Trophoblast cell (in vitro differentiated cells and primary cell): ENCODE results near the gene IDH3G.
A peak's percentile ranks its signal among the peaks of the same experiment; 100 is the strongest.
"Not testable (repeated sequence)": the region's sequence is repeated elsewhere in the genome, so short reads cannot be mapped to it uniquely, and the experiment has no call there.

Experiments used
- DNase-seq, 2 donors: peaks; one replicate each; pipeline ENCODE4 v3.0.0-alpha.2; 2016
- H2AFZ ChIP-seq: 2 replicates; pipeline ENCODE4 v1.6.1; 2013; ENCODE audit warnings: low read length, moderate library complexity, mild to moderate bottlenecking; ENCODE audit not compliant: insufficient read depth, poor library complexity
- H2AK5ac ChIP-seq: 2 replicates; pipeline ENCODE4 v1.6.1; 2013; ENCODE audit warnings: mild to moderate bottlenecking, low read length
- H2BK120ac ChIP-seq: 2 replicates; pipeline ENCODE4 v1.6.1; 2013; ENCODE audit warnings: low read length, mild to moderate bottlenecking, moderate library complexity; ENCODE audit not compliant: insufficient read depth, poor library complexity
- H2BK12ac ChIP-seq: 2 replicates; pipeline ENCODE4 v1.6.1; 2013; ENCODE audit warnings: mild to moderate bottlenecking, low read length, moderate library complexity
- H2BK5ac ChIP-seq: 2 replicates; pipeline ENCODE4 v1.6.1; 2013; ENCODE audit warnings: low read length, low read depth, moderate library complexity, mild to moderate bottlenecking; ENCODE audit not compliant: poor library complexity
- H3K14ac ChIP-seq: 2 replicates; pipeline ENCODE4 v1.6.1; 2013; ENCODE audit warnings: mild to moderate bottlenecking, low read length
- H3K18ac ChIP-seq: 2 replicates; pipeline ENCODE4 v1.6.1; 2013; ENCODE audit warnings: mild to moderate bottlenecking, low read length
- H3K23ac ChIP-seq: 2 replicates; pipeline ENCODE4 v1.6.1; 2013; ENCODE audit warnings: low read length
- H3K27ac ChIP-seq: 2 replicates; pipeline ENCODE4 v1.5.1; 2013; ENCODE audit warnings: low read depth, mild to moderate bottlenecking, inconsistent platforms, low read length, moderate library complexity
- H3K27me3 ChIP-seq: 2 replicates; pipeline ENCODE4 v1.6.1; 2013; ENCODE audit warnings: inconsistent platforms, mild to moderate bottlenecking, low read length, moderate library complexity; ENCODE audit not compliant: insufficient read depth
- H3K36me3 ChIP-seq, 2 experiments: 1 replicate in 1 of 2; 2 replicates in 1 of 2; pipeline ENCODE4 v1.6.1; 2013; ENCODE audit warnings: low read length in 2 of 2, mild to moderate bottlenecking in 2 of 2, moderate library complexity in 1 of 2; ENCODE audit not compliant: insufficient read depth in 2 of 2, control insufficient read depth in 1 of 2
- H3K4ac ChIP-seq: 2 replicates; pipeline ENCODE4 v1.6.1; 2013; ENCODE audit warnings: low read depth, mild to moderate bottlenecking, low read length, moderate library complexity
- H3K4me1 ChIP-seq, 2 experiments: 1 replicate in 1 of 2; 2 replicates in 1 of 2; pipeline ENCODE4 v1.6.1; 2013; ENCODE audit warnings: low read length in 2 of 2, mild to moderate bottlenecking in 2 of 2, moderate library complexity in 1 of 2; ENCODE audit not compliant: insufficient read depth in 2 of 2, control insufficient read depth in 1 of 2
- H3K4me2 ChIP-seq: 2 replicates; pipeline ENCODE4 v1.6.1; 2013; ENCODE audit warnings: inconsistent platforms, mild to moderate bottlenecking, low read length, moderate library complexity
- H3K4me3 ChIP-seq: 2 replicates; pipeline ENCODE4 v1.5.1; 2013; ENCODE audit warnings: mild to moderate bottlenecking, low read depth, low read length, inconsistent platforms
- H3K79me1 ChIP-seq: one replicate; pipeline ENCODE4 v1.6.1; 2013; ENCODE audit warnings: low read length
- H3K79me2 ChIP-seq: 2 replicates; pipeline ENCODE4 v1.6.1; 2013; ENCODE audit warnings: low read length, mild to moderate bottlenecking; ENCODE audit not compliant: control insufficient read depth, insufficient read depth, poor library complexity
- H3K9ac ChIP-seq: 2 replicates; pipeline ENCODE4 v1.6.1; 2013; ENCODE audit warnings: mild to moderate bottlenecking, low read length
- H3K9me3 ChIP-seq: 2 replicates; pipeline ENCODE4 v1.6.1; 2013; ENCODE audit warnings: low read depth, mild to moderate bottlenecking, control low read depth, inconsistent platforms, low read length; ENCODE audit not compliant: insufficient read depth
- H4K12ac ChIP-seq: 2 replicates; pipeline ENCODE4 v1.6.1; 2013; ENCODE audit warnings: low read depth, mild to moderate bottlenecking, low read length, moderate library complexity
- H4K8ac ChIP-seq: 2 replicates; pipeline ENCODE4 v1.6.1; 2013; ENCODE audit warnings: low read depth, mild to moderate bottlenecking, low read length, moderate library complexity
- H4K91ac ChIP-seq: one replicate; pipeline ENCODE4 v1.6.1; 2013; ENCODE audit warnings: low read depth, mild to moderate bottlenecking, low read length, moderate library complexity
- WGBS: extraction: QIAGEN DNeasy Blood & Tissue Kit; methylation state at CpG from one replicate; pipeline ENCODE4 v1.1.7; 2013; ENCODE audit warnings: missing lambda C conversion rate; ENCODE audit not compliant: insufficient read length, insufficient coverage; ENCODE audit errors: extremely low coverage; 5-methylcytosine and 5-hydroxymethylcytosine counted together

IDH3G gene

DNA sequence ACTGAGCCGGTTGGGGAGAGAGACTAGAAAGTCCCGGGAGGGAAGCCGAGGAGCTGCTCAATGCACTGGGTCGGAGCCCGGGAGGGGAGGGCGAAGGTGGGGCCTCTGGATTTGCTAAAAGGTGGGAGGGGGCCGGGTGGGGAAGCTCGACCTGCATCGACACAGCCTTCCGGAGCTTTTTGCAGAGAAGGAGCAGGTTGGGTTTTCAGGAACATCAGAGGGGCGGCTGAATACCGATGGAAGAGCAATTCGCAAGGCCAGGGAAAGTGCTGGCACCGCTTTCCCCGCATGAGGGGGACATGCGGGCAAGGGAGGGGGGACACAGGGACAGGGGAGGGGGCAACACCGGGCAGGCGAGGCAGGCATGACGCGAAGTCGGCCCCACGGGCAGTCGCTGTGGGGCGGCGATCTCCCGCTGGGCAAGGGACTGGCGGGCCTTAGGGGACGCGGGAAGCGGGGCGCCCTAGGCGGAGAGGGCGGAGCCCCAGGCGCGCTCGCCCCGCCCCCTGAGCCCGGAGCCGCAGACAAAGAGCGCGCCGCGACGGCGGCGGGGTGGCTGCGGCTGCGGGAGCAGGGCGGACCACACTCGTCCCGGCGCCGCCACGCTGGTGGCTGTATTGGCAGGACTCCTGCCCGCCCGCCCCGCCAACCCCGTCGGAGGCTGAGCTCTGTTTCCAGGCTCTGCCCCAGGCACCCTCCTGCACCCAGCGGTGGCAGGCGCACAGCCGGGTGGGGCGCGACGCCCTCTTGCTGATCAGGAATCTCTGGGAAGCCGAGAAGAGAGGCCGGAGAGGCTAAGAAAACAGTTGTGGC lies 24.6 kb upstream of the IDH3G start:
- peaks cover 4% of the 10 kb centered on the region for H3K79me2 ChIP-seq
- peak overlapping the region; percentile 66 for H2AFZ ChIP-seq
- H3K14ac ChIP-seq = peak overlapping the region; percentile 64
- no peaks in the 10 kb centered on the region for H3K9me3 ChIP-seq
- H3K23ac ChIP-seq = no peak overlapping the region
- peaks cover 0 to 7% of the 10 kb centered on the region in 2 experiments for H3K4me1 ChIP-seq
- peaks cover 8% of the 10 kb centered on the region for H3K79me1 ChIP-seq
- peak overlapping the region; percentile 68 for H3K4me2 ChIP-seq
- H3K36me3 ChIP-seq = no peaks in the 10 kb centered on the region
- H2BK12ac ChIP-seq = no peak overlapping the region
- H3K4me3 ChIP-seq = peak overlapping the region; percentile 64
- peak overlapping the region; percentile 77 for H2BK120ac ChIP-seq
- H4K12ac ChIP-seq = peak overlapping the region; percentile 89
- H4K91ac ChIP-seq = peak overlapping the region; percentile 79
- WGBS = no CpG with 5 or more reads among the region's 67 CpGs
- no peaks in the 10 kb centered on the region for H3K27me3 ChIP-seq
- DNase-seq = peak in 1 of 2 donors; percentile 24
- no peak overlapping the region for H2BK5ac ChIP-seq
- peak overlapping the region; percentile 31 for H2AK5ac ChIP-seq
- H3K27ac ChIP-seq = no peak overlapping the region
- peak overlapping the region; percentile 44 for H3K4ac ChIP-seq
- H3K9ac ChIP-seq = no peak overlapping the region
- peak overlapping the region; percentile 65 for H3K18ac ChIP-seq
- peak overlapping the region; percentile 84 for H4K8ac ChIP-seq

GRCh38 chrX:153818064-153818463 lies 23.9 kb upstream of the IDH3G start:
- not testable (repeated sequence) for H3K79me1 ChIP-seq, H3K27ac ChIP-seq, H3K18ac ChIP-seq, H3K4me3 ChIP-seq, H4K91ac ChIP-seq, H3K9ac ChIP-seq, H3K4ac ChIP-seq, H3K14ac ChIP-seq, H3K79me2 ChIP-seq, H3K23ac ChIP-seq, H2BK12ac ChIP-seq, H3K36me3 ChIP-seq, H3K9me3 ChIP-seq, H3K27me3 ChIP-seq, DNase-seq, H2BK5ac ChIP-seq, H3K4me1 ChIP-seq, H2AFZ ChIP-seq, H3K4me2 ChIP-seq, H4K8ac ChIP-seq, H4K12ac ChIP-seq, H2AK5ac ChIP-seq, H2BK120ac ChIP-seq
- WGBS = no CpG with 5 or more reads among the region's 9 CpGs

DNA sequence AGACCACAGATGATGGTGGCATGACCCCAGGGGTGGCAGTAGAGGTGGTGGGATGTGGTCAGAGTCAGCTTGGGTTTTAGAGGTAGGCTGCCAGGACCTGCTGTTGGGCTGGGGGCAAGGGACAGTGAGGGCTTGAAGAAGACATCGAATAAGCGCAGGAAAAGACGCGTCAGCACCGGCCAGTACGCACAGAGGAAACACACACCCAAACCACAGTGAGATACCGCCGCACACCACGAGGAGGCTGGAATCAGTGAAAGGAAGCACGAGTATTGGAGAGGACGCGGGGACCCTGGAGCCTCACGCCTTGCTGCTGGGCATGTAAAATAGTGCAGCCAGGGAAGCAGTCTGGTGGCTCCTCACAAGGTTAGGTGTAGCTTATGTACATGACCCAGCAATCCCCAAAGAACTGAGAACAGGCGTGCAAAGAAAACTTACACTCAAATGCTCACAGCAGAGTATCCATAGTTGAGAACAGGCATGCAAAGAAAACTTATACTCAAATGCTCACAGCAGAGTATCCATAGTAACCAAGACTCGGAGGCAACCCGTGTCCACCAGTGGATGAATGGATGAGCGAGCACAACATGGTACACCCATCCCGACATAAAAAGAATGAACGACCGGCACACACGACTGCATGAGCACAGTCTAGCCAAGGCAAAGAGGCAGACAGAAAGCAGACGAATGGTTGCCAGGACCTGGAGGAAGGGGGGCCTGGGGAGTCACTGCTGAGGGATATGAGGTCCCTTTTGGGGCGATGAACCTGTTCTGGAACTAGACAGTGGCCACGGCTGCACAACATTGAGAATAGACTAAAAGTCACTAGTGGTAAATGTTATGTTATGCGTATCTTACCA lies 22.9 kb upstream of the IDH3G start:
- Histone ChIP-seq H2BK12ac (no peak overlapping the region), H2BK5ac (no peak overlapping the region), H2BK120ac (no peak overlapping the region), H3K18ac (no peak overlapping the region), H3K9me3 (no peaks in the 10 kb centered on the region), H4K8ac (no peak overlapping the region), H3K4me3 (no peak overlapping the region), H4K12ac (no peak overlapping the region), H3K36me3 (no peaks in the 10 kb centered on the region), H3K4me1 (peaks cover 0 to 7% of the 10 kb centered on the region in 2 experiments), H3K9ac (no peak overlapping the region), H3K23ac (no peak overlapping the region), H3K4me2 (no peak overlapping the region), H3K4ac (no peak overlapping the region), H2AK5ac (no peak overlapping the region), H3K27ac (no peak overlapping the region), H3K27me3 (no peaks in the 10 kb centered on the region), H3K79me1 (peaks cover 8% of the 10 kb centered on the region), H2AFZ (no peak overlapping the region), H3K14ac (no peak overlapping the region), H4K91ac (no peak overlapping the region), H3K79me2 (peaks cover 4% of the 10 kb centered on the region)
- WGBS = no CpG with 5 or more reads among the region's 25 CpGs
- no peak for DNase-seq

GRCh38 chrX:153814591-153815315 lies 20.6 kb upstream of the IDH3G start:
- H3K9ac ChIP-seq = no peak overlapping the region
- no peak overlapping the region for H2AK5ac ChIP-seq
- no peak overlapping the region for H3K4me2 ChIP-seq
- H3K18ac ChIP-seq = no peak overlapping the region
- H3K79me2 ChIP-seq = peaks cover 4% of the 10 kb centered on the region
- no peak overlapping the region for H2BK120ac ChIP-seq
- H3K27ac ChIP-seq = no peak overlapping the region
- H2AFZ ChIP-seq = no peak overlapping the region
- H2BK12ac ChIP-seq = no peak overlapping the region
- H3K9me3 ChIP-seq = no peaks in the 10 kb centered on the region
- no peak overlapping the region for H2BK5ac ChIP-seq
- no peak overlapping the region for H4K12ac ChIP-seq
- no peak overlapping the region for H3K4me3 ChIP-seq
- H3K36me3 ChIP-seq = no peaks in the 10 kb centered on the region
- no peak overlapping the region for H4K8ac ChIP-seq
- peaks cover 8% of the 10 kb centered on the region for H3K79me1 ChIP-seq
- peaks cover 0 to 7% of the 10 kb centered on the region in 2 experiments for H3K4me1 ChIP-seq
- no CpG with 5 or more reads among the region's 19 CpGs for WGBS
- no peak overlapping the region for H3K14ac ChIP-seq
- no peak overlapping the region for H3K4ac ChIP-seq
- H3K23ac ChIP-seq = no peak overlapping the region
- H3K27me3 ChIP-seq = no peaks in the 10 kb centered on the region
- no peak overlapping the region for H4K91ac ChIP-seq
- DNase-seq = no peak
